Gastrocnemius medialis (tissue), 4 donors: Measurements from ENCODE around the gene FAM236B.
"Not testable (repeated sequence)": the region's sequence is repeated elsewhere in the genome, so short reads cannot be mapped to it uniquely, and the experiment has no call there.

Experiments used
- CTCF ChIP-seq, 5 experiments: fragments of 450-650 bp in 3 of 5; fragments of 200-600 bp in 2 of 5; sonication (generic) in 2 of 5; IDR thresholded peaks in 4 of 5; conservative IDR thresholded peaks in 1 of 5; 1 replicate in 4 of 5; 2 replicates in 1 of 5; pipeline ENCODE4 v1.5.1; 2016 to 2019; ENCODE audit warnings: antibody characterized with exemption in 5 of 5, mild to moderate bottlenecking in 3 of 5, moderate library complexity in 3 of 5
- POLR2A ChIP-seq, 2 donors: fragments of 450-650 bp; IDR thresholded peaks; one replicate each; pipeline ENCODE4 v1.6.1; 2017; ENCODE audit warnings: antibody characterized with exemption in 2 of 2, mild to moderate bottlenecking in 2 of 2, moderate library complexity in 2 of 2

DNA sequence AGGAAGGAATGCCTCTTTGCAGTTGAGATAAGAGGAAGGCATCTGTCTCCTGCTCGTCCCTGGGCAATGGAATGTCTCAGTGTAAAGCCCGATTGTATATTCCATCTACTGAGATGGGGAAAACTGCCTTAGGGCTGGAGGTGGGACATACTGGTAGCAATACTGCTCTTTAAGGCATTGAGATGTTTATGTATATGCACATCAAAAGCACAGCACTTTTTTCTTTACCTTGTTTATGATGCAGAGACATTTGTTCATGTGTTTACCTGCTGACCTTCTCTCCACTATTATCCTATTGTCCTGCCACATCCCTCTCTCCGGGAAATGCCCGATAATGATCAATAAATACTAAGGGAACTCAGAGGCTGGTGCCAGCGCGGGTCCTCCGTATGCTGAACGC is 48.8 kb downstream of the FAM236B start:
- TF ChIP-seq CTCF (IDR thresholded peaks at IDR 0.05 in 4 of 5, conservative IDR thresholded peaks at IDR 0.05 in 1 of 5); POLR2A (IDR thresholded peaks at IDR 0.05): not testable (repeated sequence)
